GM12864 (cell line): ENCODE measurements around the gene CYP19A1.

ENCODE experiments used
- DNase-seq: peaks from one replicate; pipeline ENCODE4 v3.0.0-alpha.2; 2011; ENCODE audit warnings: low read depth
- H3K4me3 ChIP-seq: 2 replicates; pipeline ENCODE4 v1.5.1; 2011; ENCODE audit warnings: mild to moderate bottlenecking, low read depth, low read length, control low read depth
- CTCF ChIP-seq: IDR thresholded peaks from 2 replicates; pipeline ENCODE4 v1.5.1; 2011; ENCODE audit warnings: low read depth, mild to moderate bottlenecking, moderate library complexity, low read length, control low read depth, inconsistent platforms; ENCODE audit errors: missing control alignments

CYP19A1 gene

DNA sequence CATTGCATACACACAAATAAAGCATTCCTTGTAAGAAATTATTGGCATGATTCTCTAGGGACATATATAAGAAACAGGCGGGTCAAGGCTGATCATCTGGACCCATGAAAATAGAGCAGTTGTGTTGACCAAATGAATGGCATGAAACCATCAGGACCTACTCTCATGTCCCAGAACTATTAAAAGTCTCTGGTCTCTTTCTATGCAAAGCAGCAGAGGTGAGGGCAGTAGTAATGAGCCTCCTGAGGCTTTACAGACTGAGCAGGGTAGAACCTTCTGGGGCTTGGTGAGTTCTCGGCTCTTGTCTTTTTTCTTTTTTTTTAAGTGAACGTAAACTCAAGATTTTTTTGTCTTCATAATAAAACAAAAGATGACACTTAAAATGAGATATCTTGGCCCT, 12.3 kb upstream of the CYP19A1 start:
- no peak overlapping the region for H3K4me3 ChIP-seq
- no peak for TF ChIP-seq CTCF
- no peak for DNase-seq

GRCh38 chr15:51349156-51349844, 10.9 kb upstream of the CYP19A1 start:
- TF ChIP-seq CTCF: no peak
- no peak overlapping the region for H3K4me3 ChIP-seq
- DNase-seq: no peak

DNA sequence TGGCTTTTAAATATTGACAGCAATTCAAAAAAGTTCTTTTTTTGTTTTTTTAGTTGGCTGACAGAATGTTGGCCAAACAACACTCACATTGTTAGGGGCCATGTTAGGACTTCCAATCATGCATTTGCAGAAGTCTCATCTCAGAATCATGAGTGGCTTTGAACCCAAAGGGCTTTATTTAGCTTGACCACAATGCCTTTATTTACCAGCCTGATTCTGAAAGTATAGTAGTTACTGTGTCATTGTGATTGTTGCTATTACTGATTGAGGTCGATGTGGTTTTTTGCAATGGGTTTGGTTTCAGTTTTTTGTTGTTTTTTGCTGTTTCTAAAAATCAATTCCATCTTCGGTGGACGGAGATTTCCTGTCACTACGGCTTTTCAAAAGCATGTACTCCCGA, 10.3 kb upstream of the CYP19A1 start:
- TF ChIP-seq CTCF: no peak
- peak; percentile 49 for DNase-seq
- H3K4me3 ChIP-seq: no peak overlapping the region

GRCh38 chr15:51346136-51346535, 7.7 kb upstream of the CYP19A1 start:
- DNase-seq: no peak
- no peak overlapping the region for H3K4me3 ChIP-seq
- TF ChIP-seq CTCF: no peak

DNA sequence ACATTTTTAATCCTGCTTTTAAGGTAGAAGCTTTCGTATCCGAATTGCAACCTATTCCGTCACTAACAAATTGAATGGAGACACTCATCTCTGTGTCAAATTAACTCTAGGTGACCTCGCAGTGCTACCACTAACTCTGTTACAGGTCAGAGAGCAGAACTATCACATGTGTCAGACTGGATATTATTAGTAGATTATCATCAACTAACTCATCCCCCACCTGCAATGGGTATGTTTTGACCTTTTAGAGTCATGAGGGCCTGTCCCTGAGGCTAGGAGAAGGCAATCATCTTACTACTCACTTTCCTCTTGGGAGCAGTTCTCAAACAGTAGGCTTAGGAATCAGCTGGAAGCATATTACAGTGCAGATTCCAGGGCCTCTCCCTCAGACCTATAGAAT, 5.1 kb upstream of the CYP19A1 start:
- no peak overlapping the region for H3K4me3 ChIP-seq
- no peak for TF ChIP-seq CTCF
- DNase-seq: no peak

DNA sequence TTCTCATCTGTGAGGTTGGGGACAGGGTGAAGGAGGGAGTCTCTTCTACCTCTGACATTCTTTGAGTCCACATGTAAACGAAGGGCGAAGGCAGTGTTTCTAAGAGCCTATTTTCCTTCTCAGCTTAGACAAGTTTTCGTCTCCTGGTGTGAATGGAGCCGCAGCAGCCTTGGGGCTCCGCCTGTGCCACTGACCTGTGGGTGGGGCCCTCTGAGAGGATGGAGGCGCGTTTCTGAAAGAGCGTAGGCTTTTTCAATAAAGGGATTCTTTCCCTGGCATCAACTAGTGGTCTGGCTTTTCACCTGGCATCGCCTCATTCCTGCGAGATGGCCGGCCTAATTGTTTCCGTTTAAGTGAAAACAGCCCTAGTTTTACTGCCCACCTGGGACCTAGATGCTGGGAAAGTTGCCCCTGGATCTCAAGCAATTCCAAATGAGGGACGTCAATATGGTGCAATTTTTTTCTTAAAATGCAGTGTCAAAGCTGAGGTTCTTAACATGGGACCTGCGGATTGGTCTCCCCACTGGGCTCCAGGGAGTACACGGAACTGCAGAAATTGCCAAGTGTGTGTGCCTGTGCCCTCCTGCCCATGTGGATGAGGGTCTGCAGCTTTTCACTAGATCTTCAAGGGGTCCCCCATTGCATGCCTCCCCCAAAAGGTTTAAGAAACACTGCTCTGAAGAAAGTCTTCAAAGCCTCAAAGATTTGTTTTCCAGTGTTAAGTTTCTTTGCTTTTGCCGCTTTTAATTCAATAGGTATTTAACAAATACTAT, 4.0 kb upstream of the CYP19A1 start:
- DNase-seq: no peak
- no peak overlapping the region for H3K4me3 ChIP-seq
- TF ChIP-seq CTCF: no peak
